Right renal cortex interstitium (tissue), 3 donors: ENCODE data around the gene GET3. TPM values are rescaled to one million over a fixed set of nuclear protein-coding genes. Genes with fewer than 3 reads are reported as not detected.
"Not testable (repeated sequence)": the region's sequence is repeated elsewhere in the genome, so short reads cannot be mapped to it uniquely, and the experiment has no call there.

Experiments
- DNase-seq, 3 donors: peaks; one replicate each; pipeline ENCODE4 v3.0.0-alpha.2; 2013; ENCODE audit warnings: low read depth in 3 of 3, low spot score in 2 of 3
- polyA plus RNA-seq, 3 donors: library from polyadenylated mRNA; unstranded; fragments of 120-200 nt; gene quantifications; one replicate each; pipeline ENCODE4 v1.2.1, GENCODE V29; 2013; ENCODE audit not compliant: insufficient read length in 3 of 3

Gene GET3
- 10 to 100 TPM; 83.8 to 97.1 (median 89.2) TPM for polyA plus RNA-seq

- peak; percentile 97 to 98 (median 98) for DNase-seq
Measured at GRCh38 chr19:12736995-12737834, at the start of gene GET3. TSS of gene GET3 (plus strand) at chr19:12737497. CDS start at chr19:12737506, 9 bp downstream.

GRCh38 chr19:12689012-12689411 lies 48.3 kb upstream of the GET3 start:
- DNase-seq: no peak

- DNase-seq: no peak
Measured at GRCh38 chr19:12689581-12690216, 47.6 kb upstream of the GET3 start.

- no peak for DNase-seq
Measured at GRCh38 chr19:12692960-12693359, 44.3 kb upstream of the GET3 start.

- no peak for DNase-seq
Measured at GRCh38 chr19:12694641-12695040, 42.7 kb upstream of the GET3 start.

DNA sequence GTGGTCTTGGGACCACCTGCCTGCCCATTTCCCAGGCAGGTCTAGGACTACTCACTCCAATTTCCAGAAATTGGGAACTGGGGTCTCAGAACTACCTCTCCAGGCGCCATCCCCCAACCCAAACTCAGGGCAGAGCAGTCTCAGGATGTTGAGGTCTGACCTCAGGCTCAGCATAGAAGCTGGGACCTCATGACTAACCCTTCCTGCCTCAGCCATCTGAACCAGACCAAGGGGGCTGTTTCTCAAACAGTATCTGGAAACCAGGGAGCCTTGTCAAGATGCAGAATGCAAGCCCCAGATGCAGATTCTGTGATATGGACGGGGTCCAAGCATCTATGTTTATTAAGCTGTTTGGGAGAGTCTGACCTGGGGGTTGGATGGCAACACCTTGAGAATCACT lies 42.2 kb upstream of the GET3 start:
- DNase-seq: no peak

DNA sequence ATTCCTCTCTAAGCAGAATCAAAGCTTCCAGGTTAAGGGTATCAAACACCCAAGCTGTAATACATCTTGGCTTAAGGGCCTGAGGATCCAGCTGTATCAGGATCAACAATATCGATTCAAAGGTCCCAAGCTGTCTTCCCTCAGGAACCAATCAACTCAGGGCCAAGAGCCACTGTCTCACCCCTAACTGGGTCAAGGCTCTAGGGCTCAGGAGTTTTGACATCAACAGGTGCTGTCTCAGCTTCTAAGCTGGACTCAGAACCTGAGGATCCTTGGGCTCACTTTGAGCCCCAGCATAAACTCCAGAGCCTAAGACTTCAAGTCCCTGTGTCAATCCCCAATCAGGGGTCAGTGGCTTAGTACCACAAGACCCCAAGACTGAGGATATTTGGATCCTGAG lies 41.8 kb upstream of the GET3 start:
- DNase-seq: no peak

DNA sequence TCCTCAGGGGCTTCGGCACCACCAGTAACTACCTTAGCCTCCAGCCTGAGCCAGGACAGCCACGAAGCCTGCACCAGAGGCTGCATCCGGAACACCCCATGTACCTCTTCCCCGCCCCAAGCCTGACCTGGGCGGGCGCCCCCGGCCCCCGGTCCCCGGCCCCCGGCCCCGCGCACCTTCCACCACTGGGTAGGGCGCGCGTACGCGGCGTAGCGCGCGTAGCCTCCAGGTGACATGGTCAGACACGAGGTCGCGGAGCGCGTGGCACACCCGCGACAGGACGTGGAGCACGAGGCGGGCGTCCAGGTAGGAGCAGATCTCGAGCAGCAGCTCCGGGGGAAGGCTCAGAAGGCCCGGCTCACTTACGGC lies 41.3 kb upstream of the GET3 start:
- no peak for DNase-seq

DNA sequence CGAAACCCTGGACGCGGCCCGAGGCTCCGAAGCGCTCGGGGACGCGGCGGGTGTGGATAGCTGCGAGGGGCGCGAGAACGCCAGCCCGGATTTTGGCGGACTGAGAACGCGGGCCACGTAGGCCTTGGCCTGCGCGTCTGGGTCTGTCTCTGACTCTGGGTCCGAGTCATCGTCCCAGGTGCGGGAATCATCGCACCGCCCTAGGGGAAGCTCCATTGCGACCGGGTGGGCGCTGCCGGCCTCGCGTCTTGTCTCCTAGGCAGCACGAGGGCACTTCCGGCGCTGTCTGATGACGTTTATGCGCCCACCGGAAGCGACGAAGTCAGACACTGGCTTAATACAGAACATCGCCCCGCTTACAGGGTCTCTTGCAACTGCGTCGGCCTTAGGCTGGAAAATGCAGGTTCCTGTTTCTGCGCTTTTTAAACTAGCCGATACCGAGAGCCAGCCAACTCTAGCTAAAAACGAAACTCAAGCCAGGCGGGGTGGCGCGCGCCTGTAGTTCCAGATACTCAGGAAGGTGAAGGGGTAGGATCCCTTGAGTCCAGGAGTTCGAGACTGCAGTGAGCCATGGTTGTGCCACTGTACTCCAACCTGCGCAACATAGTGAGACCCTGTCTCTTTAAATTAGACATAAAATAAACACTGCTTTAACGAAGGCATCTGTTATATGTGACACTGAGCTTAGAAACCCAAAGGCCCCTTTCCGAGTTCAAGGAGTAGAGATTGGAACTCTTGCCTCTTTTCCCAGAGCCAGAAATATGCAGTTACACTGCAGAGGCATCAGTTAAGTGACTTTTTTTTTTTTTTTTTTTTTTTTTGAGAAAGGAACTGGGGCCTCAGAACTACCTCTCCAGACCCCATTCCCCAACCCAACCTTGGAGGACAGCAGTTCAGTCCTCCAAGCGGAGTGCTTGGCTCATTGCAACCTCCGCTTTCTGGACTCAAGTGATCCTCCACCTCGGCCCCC lies 40.6 kb upstream of the GET3 start, which contains the start of gene FBXW9:
Gene FBXW9, minus strand, starts transcription at position 266 of the 970 bp plus-strand sequence. Its CDS starts 50 bp downstream, at position 216.
- peak; percentile 91 to 93 (median 92) for DNase-seq

- DNase-seq: not testable (repeated sequence)
Measured at GRCh38 chr19:12697425-12697824, 39.9 kb upstream of the GET3 start.

- no peak for DNase-seq
Measured at GRCh38 chr19:12698138-12698537, 39.2 kb upstream of the GET3 start.

- DNase-seq: no peak
Measured at GRCh38 chr19:12701596-12702282, 35.6 kb upstream of the GET3 start.

- DNase-seq: no peak
Measured at GRCh38 chr19:12703046-12703445, 34.3 kb upstream of the GET3 start.

DNA sequence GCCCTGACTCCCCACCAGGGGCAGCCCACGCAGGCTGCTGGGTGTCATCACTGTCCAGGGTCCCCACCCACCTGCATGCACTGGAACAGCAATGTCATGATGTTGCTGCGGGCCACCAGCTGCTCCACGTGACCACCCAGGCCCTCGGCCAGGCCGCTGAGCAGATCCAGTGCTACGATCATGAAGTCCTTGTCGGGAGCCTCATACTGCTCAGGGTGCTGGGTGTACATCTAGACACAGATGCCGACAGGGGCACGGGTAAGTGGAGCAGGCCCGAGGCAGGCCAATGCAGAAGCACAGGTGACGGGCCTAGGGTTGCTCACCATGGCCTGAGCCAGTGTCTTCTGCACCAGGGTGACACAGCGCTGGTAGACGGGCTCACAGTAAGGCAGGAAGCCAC lies 32.1 kb upstream of the GET3 start:
- DNase-seq: no peak

- DNase-seq: no peak
Measured at GRCh38 chr19:12705654-12706331, 31.5 kb upstream of the GET3 start.

GRCh38 chr19:12706332-12706718 lies 31.0 kb upstream of the GET3 start:
- no peak for DNase-seq

DNA sequence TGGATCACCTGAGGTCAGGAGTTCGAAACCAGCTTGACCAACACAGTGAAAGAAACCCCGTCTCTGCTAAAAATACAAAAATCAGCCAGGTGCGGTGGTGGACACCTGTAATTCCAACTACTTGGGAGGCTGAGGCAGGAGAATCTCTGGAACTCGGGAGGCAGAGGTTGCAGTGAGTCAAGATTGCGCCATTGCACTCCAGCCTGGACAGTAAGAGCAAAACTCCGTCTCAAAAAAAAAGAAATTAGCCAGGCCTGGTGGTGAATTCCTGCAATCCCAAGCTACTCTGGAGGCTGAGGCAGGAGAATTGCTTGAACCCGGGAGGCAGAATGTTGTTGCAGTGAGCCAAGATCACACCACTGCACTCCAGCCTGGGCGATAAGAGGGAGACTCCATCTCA lies 28.7 kb upstream of the GET3 start:
- no peak for DNase-seq

GRCh38 chr19:12711187-12711586 lies 26.1 kb upstream of the GET3 start:
- DNase-seq: no peak

DNA sequence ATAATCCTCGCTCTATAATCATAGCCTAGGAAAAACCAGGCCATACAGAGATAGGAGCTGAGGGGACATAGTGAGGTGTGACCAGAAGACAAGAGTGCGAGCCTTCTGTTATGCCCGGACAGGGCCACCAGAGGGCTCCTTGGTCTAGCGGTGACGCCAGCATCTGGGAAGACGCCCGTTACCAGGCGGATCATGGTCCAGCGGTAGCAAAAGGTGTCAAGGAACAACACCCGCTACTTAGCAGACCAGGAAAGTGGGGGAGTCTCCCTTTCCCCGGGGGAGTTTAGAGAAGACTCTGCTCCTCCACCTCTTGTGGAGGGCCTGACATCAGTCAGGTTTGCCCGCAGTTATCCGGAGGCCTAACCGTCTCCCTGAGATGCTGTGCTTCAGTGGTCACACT lies 25.2 kb upstream of the GET3 start:
- DNase-seq: not testable (repeated sequence)

- not testable (repeated sequence) for DNase-seq
Measured at GRCh38 chr19:12713304-12713703, 24.0 kb upstream of the GET3 start.
